ENCODE measurements around the gene CASZ1.

Gene CASZ1

DNA sequence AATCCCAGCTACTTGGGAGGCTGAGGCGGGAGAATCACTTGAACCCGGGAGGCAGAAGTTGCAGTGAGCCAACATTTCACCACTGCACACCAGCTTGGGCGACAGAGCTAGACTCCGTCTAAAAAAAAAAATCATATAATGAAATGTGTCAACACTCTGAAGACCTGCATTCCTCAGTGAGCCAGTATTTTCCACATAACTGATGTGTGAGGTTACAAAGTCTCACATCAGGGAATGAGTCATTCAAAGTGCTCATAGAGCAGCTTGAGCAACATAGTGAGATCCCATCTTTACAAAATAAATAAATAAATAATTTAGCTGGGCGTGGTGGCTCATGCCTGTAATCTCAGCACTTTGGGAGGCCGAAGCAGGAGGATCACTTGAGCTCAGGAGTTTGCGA is 65.5 kb downstream of the CASZ1 start:
- DNase-seq (ENCODE audit: low read depth in 1 of 2, low spot score in 1 of 2): no peak

DNA sequence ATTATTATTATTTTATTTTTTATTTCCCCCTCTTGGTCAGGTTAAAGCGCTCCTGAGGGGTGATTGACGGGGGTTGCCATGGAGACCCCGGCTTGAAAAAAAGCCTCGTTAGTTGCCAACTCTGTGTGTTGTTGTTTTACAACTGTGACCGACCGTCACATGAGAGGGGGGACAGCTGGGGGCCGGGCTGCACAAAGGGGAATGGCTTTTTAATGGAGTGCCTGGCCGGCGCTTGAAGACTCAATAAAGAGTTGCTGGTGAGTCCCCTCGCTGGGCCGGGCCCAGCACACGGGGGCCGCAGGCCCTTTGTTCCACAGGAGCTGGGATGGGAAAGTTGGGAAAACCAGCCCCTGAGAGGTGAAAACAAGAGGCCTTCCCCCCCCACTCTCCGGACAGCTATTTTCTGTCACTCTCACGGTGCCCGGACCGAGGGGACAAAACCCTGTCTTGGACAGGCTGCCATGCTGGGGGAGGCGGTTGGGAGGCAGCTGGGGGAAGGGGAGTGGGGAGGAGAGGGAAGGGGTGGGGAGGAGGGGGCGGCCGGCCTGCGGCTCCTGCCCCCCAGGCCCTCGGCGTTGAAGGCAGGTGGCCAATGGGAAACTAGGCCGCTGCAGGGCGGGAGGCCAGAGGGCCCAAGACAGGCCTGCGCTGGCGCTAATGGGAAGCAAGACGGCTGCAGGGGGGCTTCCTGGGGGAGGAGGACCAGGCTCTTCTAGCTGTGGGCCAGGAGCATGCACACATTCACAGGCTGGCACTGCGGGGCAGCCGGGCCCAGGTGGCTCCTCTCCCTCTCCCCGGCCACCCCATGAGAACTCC is 67.6 kb downstream of the CASZ1 start:
- DNase-seq (ENCODE audit: low read depth in 1 of 2, low spot score in 1 of 2): no peak

DNA sequence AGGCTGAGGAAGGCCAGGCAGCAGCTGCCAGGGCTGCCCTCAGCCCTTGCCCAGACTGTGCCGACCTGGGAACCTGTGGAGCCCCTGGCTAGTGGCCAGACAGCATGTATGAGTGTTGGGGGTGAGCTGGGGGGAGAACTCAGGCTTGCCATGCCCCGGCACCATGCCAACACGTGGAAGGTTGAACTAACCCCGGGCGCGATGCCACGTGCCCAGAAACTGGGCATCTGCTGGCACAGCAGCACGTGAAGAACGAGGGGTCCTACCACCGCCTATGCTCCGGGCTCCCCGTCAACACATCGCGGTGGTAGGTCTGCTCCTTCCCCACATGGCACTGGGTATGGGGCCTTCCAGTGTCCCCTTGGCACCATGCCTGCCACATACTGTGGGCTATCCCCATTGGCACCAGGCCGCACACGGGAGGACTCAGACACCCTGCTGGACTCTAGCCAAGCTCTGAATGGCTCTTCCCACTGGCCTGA is 68.7 kb downstream of the CASZ1 start:
- DNase-seq (ENCODE audit: low read depth in 1 of 2, low spot score in 1 of 2): no peak

DNA sequence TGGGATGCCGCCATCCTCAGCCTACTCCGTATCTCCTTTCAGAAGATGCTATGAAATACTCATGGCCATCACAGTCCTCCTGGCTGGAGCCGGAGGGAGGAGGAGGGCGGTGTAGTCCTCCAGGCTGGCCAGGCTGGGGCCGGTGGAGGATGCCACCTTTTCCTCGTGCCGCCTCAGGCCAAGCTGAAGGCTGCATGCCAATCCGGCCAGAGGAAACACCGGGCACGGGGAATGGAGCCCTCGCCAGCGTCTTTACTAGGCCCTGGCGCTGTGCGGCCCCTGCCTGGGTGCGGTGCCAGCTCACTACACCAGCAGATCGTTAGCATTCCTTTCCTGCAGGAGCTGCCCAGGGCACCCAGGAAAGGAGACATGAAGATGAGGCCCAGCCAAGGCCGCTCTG is 70.1 kb downstream of the CASZ1 start:
- no peak for DNase-seq (ENCODE audit: low read depth in 1 of 2, low spot score in 1 of 2)

DNA sequence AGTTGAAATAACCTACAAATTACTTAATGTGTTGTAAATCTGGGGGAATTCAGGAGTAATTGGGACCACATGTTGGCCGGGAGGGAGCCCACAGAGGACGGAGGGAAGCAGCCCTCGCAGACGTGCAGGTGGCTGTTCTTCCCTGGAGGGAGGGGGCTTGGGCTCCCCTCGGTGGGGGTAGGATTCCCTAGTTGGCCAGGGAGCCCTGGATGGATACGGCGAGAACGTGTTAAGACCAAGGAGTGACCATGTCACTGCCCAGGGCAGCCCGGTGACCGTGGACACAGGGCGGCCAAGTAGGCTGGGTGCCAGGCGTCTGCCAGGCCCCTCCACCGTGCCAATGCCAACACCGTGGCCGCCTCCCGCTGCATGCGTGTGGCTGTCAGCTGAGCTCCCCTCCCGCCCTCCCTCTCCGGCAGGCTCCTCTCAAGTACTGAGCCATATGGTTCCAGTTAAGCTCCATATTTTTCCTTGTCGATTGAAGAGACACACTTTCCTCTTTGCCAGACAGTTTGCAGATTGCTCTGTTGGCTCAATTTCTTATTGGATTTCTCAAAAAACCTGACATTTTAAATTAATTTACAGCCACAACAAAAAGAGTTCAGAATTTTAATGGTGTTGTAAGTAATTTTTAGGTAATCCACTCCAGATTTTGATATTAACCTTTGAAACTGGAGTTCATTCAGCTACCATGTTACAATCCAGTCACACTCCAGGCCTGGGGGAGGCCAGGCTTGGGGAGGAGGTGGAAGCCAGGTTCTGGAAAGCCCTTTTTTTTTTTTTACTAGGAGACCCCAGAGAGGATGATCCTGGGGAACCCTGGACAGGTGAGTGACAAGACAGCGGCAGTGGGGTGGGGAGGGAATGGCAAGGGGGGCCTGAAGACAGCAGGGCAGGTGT is 71.2 kb downstream of the CASZ1 start:
- no peak for DNase-seq (ENCODE audit: low read depth in 1 of 2, low spot score in 1 of 2)

DNA sequence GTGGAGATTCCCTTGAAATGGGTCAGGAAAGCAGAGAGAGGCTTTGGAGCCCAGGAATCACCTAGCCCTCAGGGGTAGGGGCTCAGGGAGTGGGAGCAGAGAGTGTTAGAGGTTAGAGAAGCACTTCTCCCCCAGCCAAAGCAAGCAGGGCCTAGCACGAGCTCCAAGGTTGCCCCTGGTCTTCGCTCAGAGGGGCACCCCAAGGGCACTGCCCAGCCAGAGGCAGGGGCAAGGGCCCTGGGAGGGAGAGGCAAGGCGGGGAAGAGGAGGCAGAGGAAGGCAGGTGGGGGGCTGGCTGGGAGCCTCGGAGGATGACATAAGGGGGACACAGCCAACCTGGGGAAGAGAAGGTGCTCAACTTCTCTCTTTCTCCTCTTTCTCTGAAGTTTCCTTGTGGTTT is 71.9 kb downstream of the CASZ1 start:
- DNase-seq (ENCODE audit: low read depth in 1 of 2, low spot score in 1 of 2): no peak

DNA sequence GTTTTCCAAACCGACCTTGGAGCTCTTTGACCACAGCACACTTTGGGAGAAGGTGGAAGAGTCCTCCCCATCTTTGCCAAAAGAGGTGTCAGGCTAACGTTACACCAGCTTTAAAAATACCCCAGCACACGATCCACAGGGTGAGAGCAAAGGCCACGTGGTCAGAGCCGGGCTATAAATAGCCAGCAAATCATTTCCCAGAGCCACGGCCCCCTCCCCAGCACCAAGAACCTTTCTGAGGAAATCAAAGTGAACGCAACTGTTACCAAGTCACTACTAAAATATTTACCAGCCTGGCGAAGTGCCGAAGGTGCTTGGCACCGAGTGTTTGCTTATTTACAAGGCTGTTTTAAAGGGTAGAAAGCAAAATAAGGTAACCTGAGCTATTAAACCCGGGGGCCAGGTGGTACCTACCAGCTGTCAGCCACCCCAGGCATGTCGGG is 72.4 kb downstream of the CASZ1 start:
- DNase-seq (ENCODE audit: low read depth in 1 of 2, low spot score in 1 of 2): no peak

DNA sequence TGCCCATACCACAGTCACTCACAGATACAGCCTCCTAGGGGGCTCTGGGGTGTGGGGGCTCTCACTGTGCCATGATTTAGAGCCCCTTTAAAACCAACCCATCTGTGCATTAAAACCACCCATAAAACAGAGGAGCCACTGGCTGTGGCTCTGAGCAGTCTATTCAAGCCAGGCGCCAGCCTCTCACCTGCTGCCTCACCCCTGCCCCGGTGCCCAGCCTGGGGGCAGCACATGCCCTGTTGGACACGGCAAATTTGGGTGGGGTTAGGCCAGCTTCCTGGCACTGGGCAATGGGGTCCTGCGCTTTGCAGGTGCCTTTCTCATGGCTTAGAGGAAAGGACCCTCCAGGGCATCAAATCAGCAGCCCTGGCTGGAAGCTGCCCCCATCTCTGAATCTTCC is 73.1 kb downstream of the CASZ1 start:
- no peak for DNase-seq (ENCODE audit: low read depth in 1 of 2, low spot score in 1 of 2)

DNA sequence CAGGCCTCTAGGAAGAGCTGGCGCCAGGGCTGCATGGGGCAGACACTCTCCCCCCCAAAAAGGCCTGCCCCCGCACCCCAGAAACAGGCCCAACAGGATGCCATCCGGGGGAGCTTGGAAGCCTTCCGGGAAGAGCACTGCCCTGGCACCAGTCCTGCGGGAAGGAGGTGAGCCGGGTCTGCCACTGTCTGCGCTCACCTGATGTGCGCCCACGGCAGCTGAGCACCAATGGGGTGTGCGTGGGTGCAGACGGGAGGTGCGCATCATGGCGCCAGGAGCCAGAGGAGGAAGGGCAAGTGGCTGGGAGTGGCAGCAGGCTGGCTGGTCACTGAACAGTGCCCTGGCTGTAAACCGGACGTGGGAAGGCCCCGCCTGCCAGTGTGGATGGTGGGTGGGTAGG is 73.6 kb downstream of the CASZ1 start:
- no peak for DNase-seq (ENCODE audit: low read depth in 1 of 2, low spot score in 1 of 2)

DNA sequence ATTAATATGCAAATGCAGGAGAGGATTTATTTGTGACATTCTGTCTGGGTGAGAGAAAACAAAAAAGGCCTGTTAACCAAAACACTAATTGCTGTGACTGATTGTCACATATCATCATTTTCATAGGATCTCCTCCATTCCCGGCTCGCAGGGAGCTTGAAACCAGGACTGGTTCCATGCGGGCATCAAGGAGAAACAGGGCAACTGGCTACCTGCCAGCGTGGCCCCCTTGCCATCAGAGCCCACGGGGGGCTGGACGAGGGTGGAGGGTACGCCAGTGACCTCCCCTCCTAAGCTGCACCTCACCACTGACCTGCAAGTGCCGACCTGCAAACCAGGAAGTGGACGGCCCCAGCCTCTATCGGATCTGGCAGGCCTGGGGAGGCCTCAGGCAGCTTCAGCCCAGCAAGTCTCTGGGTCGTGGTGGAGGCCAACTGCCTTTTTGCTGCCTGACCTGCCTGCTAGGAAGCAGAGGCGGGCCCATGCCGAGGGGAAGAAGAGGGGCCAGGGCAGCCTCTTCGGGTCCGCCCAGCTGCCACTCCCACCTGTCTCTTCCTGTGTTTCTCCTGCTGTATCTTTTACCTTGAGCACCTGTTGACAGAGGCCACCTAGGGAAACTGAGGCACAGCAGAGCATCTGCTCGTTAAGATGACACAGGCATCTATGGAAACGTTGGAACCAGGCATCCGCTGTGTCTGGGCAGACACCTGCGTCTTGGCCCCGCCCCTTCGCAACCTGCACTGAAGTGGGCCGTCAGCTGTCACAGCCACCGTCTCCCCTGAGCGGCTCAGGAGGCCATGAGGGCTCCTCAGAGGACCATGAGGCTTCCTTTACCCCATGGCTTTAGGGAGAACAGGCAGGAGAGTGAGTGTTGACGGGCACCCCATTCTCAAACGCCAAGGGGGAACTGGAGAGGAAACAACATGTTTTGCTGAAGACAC is 74.8 kb downstream of the CASZ1 start:
- no peak for DNase-seq (ENCODE audit: low read depth in 1 of 2, low spot score in 1 of 2)

DNA sequence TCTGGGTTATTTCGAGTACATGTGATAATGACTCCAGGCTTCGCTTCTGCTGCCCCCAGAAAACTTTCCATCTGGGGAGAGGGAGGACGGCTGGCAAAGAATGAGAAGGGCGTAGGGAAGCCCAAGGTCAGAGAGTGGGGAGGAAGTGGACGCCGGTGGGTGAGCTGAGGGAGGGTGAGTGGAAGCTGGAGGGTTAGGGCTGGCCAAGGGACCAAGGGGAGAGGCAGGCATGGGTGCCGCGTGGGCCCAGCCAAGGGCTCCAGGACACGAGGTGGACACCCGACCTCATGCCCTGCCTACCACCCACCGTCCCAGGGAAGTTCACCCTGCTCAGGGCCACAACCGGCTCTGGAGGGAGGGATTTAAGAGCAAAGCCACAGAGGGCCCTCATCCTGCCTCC is 75.8 kb downstream of the CASZ1 start:
- no peak for DNase-seq (ENCODE audit: low read depth in 1 of 2, low spot score in 1 of 2)

DNA sequence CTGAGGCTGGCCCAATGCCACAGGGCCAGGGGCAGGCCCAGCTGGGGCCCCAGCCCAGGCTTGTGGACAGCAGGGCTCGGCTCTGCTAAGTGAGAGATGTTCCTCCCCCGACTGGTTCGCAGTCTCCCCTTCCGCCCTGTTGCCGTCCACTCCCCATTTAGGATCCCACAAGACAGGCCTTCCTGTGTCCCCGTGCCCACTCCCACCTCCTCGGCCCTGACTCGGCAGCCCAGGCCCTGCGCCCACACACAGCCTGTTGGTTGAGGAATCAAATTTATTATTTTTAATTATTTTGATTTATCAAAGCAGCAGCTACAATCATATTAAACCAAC is 78.4 kb downstream of the CASZ1 start:
- DNase-seq (ENCODE audit: low read depth in 1 of 2, low spot score in 1 of 2): no peak

DNA sequence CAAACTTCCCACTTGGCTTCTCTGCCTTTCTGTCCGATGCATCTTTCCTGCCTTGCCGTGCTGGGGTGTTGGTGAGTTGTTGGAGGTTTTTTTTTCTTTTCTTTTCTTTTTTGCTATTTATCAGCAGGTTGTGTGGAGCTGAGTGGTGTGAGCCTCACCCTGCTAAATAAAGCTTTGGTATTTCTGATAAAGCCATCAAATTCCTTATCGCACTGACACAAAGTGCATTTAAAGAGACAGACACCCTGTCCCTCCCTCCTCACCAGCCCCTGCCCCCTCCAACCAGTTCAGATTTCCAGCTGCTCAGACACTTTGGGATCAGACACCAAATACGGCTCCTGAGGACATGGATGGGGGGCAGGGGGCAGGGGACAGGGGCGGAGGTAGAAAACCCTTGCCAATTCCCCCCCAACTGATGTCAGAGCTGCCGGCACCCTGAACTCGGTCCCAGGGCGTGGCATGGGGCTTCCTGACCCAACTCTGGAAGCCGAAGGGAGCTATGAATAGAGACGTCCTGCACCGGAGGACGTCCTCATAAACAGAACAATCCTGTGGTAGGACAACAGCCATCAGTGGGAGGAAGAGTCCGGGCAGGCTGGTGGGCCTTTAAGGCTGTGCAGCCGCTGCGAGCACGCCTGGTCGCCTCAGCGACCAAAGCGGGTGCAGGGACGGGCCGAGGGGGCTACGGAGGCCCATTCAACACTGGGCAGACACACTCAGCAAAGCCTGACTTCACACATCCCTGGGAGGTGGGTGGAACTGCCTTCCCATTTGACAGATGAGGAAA is 79.0 kb downstream of the CASZ1 start:
- DNase-seq (ENCODE audit: low read depth in 1 of 2, low spot score in 1 of 2): no peak

DNA sequence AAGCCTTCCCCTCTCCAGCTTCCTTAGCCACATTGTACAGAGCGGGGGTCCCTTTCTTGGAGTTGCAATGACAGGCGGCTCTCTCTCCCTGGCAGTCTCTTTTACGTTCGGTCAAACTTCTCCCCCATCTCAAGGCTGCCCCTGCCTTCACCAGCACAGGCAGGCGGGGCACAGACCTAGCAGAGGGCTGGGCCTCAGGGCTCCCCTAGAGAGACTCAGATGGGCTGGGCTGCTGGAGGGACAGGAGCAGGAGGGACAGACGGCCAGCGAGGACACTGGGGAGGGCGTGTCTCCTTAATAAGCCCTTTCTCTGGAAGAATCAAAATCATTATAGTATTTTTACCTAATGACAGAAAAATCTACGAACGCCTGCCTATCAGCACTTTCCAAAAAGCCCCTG is 79.6 kb downstream of the CASZ1 start:
- DNase-seq (ENCODE audit: low read depth in 1 of 2, low spot score in 1 of 2): no peak

DNA sequence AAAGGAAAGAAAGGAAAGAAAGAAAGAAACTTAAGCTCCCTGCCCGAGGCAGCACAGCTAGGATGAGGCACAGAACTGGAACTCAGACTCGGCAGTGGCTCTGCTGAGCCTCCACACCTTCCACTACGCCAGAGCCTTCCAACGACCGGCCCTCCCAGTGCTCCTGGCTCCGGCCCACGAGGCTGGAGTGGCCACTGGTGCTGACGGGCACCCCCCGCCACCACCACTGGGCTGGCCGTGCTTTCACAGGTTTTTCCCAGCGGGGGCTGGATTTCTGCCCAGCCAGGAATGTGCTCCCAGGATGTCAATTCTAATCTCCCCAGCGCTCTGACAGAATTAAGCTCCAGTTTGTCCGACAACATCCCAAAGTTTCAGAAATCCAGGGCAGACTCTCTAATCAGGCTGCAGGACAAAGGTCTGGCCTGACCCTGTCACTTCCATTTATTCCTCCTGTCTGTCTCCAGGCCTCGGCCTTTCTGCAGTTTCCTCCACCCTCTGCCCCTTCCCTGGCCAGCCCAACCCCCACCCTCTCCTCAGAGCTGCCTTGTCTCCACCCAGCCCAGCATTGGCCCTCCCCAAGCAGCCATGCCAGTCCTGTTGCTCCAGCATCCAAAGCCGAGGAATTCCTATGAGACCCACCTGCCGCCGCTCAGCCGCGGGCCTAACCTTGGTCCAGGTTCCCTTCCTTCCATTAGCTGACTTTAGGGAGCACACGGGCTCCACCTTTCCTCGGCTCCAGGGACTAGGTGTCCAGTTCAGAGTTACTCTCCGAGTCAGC is 81.9 kb downstream of the CASZ1 start:
- no peak for DNase-seq (ENCODE audit: low read depth in 1 of 2, low spot score in 1 of 2)

DNA sequence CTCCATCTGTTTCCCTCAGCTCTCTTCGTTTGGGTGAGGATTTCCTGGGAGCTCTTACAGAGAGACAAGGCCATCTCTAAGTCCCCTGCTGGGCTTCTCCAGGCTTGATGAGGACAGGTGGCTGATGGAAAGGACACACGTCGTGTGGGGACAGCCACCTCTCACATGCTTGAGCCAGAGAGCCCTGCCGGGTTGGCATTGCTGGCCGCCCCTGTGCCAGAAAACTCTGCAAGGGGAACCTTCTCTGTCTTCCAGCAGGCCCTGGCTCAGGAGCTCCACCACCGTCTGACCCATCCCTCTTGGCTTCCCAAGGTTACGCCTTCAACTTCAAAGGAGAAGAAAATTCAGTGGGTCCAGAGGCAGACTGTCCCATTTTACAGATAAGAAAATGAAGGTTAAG is 82.8 kb downstream of the CASZ1 start:
- DNase-seq (ENCODE audit: low read depth in 1 of 2, low spot score in 1 of 2): no peak

DNA sequence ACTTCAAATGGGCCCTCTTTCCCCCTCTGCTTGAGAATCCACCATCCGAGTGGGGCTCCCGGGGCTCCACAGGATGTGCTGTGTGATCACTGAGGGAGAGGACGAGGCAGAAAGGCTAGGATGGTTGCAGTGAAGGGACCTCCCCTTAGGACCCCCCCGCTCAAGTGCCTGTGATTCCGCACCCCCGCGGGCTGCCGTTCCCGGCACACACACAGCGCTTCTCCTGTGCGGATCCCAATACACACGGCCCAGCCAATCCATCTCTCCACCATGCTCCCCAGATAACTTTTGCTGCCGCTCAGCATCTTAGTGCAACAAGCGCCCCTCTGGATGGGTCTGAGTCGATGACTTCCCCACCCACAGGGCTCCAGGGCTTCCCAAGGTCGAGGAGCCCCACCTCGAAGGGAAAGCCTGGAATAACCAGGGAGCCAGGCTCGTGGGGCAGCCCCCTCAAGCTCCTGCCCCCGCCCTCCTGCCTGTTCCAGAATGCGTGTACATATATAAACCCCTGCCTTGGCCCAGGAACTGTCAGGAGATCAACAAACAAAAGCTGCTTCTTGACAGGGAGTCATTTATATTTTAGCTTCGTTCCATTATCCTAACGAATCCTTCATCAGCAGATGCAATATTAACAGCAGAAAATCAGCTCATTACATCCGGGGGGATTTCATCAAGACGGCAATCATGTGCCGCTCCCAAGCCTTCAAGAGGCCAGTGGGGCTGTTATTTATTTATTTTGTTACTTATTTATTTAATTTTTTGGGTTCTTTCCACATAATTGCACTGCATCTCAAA is 83.7 kb downstream of the CASZ1 start:
- DNase-seq (ENCODE audit: low read depth in 1 of 2, low spot score in 1 of 2): no peak

DNA sequence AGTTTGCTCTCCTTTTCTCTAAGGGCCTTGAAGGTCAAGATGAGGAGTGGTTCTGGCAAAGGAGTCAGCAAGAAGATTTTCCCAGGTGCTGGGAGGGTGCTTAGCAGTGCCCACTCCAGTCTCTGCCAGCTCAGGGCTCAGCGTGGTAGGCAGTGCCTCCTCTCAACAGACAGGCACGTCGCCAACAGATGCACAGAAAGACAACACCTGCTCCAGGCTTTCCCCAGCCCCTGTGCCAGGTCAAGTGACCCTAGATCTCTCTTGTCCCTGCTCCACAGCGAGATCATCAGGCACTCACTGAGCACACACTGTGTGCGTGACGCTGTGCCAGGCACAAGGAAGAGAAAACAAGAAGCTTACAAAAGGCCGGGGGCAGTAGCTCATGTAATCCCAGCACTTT is 86.0 kb downstream of the CASZ1 start:
- no peak for DNase-seq (ENCODE audit: low read depth in 1 of 2, low spot score in 1 of 2)

DNA sequence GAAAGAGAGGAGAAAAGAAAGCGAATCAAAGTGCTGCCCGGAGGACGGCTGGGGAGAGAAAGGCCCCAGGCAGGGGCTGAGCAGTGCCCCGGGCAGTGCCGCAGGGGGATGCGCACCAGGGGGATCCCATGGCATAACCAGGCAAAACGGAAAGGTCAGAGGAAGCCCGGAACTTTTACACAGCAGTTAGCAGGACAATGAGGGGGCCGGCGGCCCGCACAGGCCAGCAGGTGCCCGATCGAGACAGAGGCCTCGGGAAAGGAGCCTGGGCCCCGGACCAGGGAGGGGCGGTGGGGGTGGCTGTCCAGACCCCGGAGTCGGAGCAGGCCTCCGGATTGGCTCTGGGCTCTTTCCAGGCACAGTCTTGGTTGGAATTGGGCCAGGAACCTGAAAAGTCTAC is 86.8 kb downstream of the CASZ1 start:
- no peak for DNase-seq (ENCODE audit: low read depth in 1 of 2, low spot score in 1 of 2)
